H1 (cell line): ENCODE data around the gene PCCA. TPM values are rescaled to one million over a fixed set of nuclear protein-coding genes. Genes with fewer than 3 reads are reported as not detected.

Experiments
- CTCF ChIA-PET: fragments of 300-600 bp; sonication (Branson Sonifier 250); formaldehyde crosslinking; loops from one replicate; lab custom pipeline; 2021; ENCODE audit not compliant: partially characterized antibody; lab: Charles Lee
- POLR2A ChIA-PET: fragments of 300-600 bp; sonication (Branson Sonifier 250); formaldehyde crosslinking; loops from one replicate; lab custom pipeline; 2021; ENCODE audit warnings: inconsistent platforms; ENCODE audit not compliant: partially characterized antibody; lab: Charles Lee
- DNase-seq, 2 experiments: peaks; one replicate each; pipeline versions ENCODE4 v3.0.0 to v3.0.0-alpha.2; 2010 to 2022; ENCODE audit warnings: low spot score in 2 of 2, low read depth in 1 of 2, mixed read lengths in 1 of 2
- FAIRE-seq: peaks from 2 replicates; lab custom pipeline; 2011; peaks lifted over from hg19 to GRCh38; lab: Jason Lieb, UNC
- H2AFZ ChIP-seq: 2 replicates; pipeline ENCODE4 v1.8.1; 2012; ENCODE audit warnings: low read length, inconsistent platforms
- H2AK5ac ChIP-seq: 2 replicates; pipeline ENCODE4 v1.6.1; 2013; ENCODE audit warnings: low read depth, low read length
- H2BK120ac ChIP-seq: replicated peaks from 2 replicates; pipeline ENCODE3; 2013; ENCODE audit warnings: low read depth, low read length, inconsistent platforms
- H2BK12ac ChIP-seq: 2 replicates; pipeline ENCODE4 v1.6.1; 2013; ENCODE audit warnings: low read depth, low read length
- H2BK15ac ChIP-seq: 2 replicates; pipeline ENCODE4 v1.6.1; 2013; ENCODE audit warnings: low read length
- H2BK20ac ChIP-seq: 2 replicates; pipeline ENCODE4 v1.6.1; 2013; ENCODE audit warnings: low read length
- H2BK5ac ChIP-seq: 2 replicates; pipeline ENCODE4 v1.6.1; 2013; ENCODE audit warnings: low read depth, low read length
- H3K14ac ChIP-seq: 2 replicates; pipeline ENCODE4 v1.6.1; 2013; ENCODE audit warnings: inconsistent platforms; ENCODE audit not compliant: insufficient read length
- H3K18ac ChIP-seq: 2 replicates; pipeline ENCODE4 v1.6.1; 2013; ENCODE audit warnings: low read length; ENCODE audit errors: extremely low read depth
- H3K23ac ChIP-seq: 2 replicates; pipeline ENCODE4 v1.6.1; 2013; ENCODE audit warnings: inconsistent platforms; ENCODE audit not compliant: insufficient read length
- H3K23me2 ChIP-seq: 2 replicates; pipeline ENCODE4 v1.6.1; 2013; ENCODE audit warnings: low read depth, low read length
- H3K27ac ChIP-seq: 2 replicates; pipeline ENCODE4 v1.6.1; 2011; ENCODE audit warnings: low read depth, low read length, inconsistent platforms
- H3K27me3 ChIP-seq, 4 experiments: replicated peaks in 1 of 4; 1 replicate in 1 of 4; 2 replicates in 3 of 4; pipeline versions ENCODE4 v1.6.1 to v1.8.1; 2011 to 2013; ENCODE audit warnings: low read length in 3 of 4, mild to moderate bottlenecking in 3 of 4, inconsistent platforms in 2 of 4, mixed read lengths in 2 of 4, moderate library complexity in 1 of 4; ENCODE audit not compliant: control insufficient read depth in 3 of 4, insufficient read depth in 3 of 4; ENCODE audit errors: extremely low read depth in 1 of 4
- H3K36me3 ChIP-seq, 4 experiments: 2 replicates each; pipeline versions ENCODE4 v1.6.1 to v1.8.1; 2011 to 2013; ENCODE audit warnings: mild to moderate bottlenecking in 4 of 4, low read length in 3 of 4, moderate library complexity in 2 of 4, control low read depth in 1 of 4, inconsistent platforms in 1 of 4; ENCODE audit not compliant: insufficient read depth in 4 of 4, control insufficient read depth in 2 of 4
- H3K4ac ChIP-seq: replicated peaks from 2 replicates; pipeline ENCODE3; 2013; ENCODE audit warnings: low read length, low read depth, mixed read lengths, inconsistent platforms; ENCODE audit not compliant: insufficient read length
- H3K4me1 ChIP-seq, 4 experiments: replicated peaks in 1 of 4; 1 replicate in 1 of 4; 2 replicates in 3 of 4; pipeline versions ENCODE4 v1.6.1 to v1.8.1; 2011 to 2013; ENCODE audit warnings: low read length in 3 of 4, inconsistent platforms in 2 of 4, mixed read lengths in 1 of 4; ENCODE audit not compliant: insufficient read depth in 4 of 4, control insufficient read depth in 3 of 4
- H3K4me2 ChIP-seq, 2 experiments: 2 replicates each; pipeline versions ENCODE4 v1.6.1 to v1.8.1; 2011 to 2013; ENCODE audit warnings: low read depth in 2 of 2, low read length in 2 of 2, control low read depth in 1 of 2, inconsistent platforms in 1 of 2, mild to moderate bottlenecking in 1 of 2; ENCODE audit not compliant: insufficient read depth in 1 of 2
- H3K4me3 ChIP-seq, 4 experiments: fragments of 200-600, 300-600 bp in 1 of 4; sonication (generic), shearing (Covaris generic), sonication (Bioruptor Twin) in 1 of 4; 2 replicates each; pipeline versions ENCODE4 v1.5.1 to v1.8.1; 2011 to 2016; ENCODE audit warnings: low read length in 4 of 4, low read depth in 3 of 4, control low read depth in 2 of 4, inconsistent platforms in 2 of 4, mild to moderate bottlenecking in 2 of 4, mixed read lengths in 1 of 4, moderate library complexity in 1 of 4; ENCODE audit not compliant: insufficient read depth in 2 of 4; ENCODE audit errors: extremely low read depth in 1 of 4
- H3K56ac ChIP-seq: replicated peaks from 2 replicates; pipeline ENCODE3; 2013; ENCODE audit warnings: low read depth, mild to moderate bottlenecking, mixed read lengths, low read length, inconsistent platforms; ENCODE audit not compliant: insufficient read length
- H3K79me1 ChIP-seq: 2 replicates; pipeline ENCODE4 v1.6.1; 2013; ENCODE audit warnings: low read depth, low read length, control low read depth
- H3K79me2 ChIP-seq, 2 experiments: 2 replicates each; pipeline versions ENCODE4 v1.6.1 to v1.8.1; 2012 to 2013; ENCODE audit warnings: low read length in 2 of 2, mild to moderate bottlenecking in 2 of 2, inconsistent platforms in 1 of 2; ENCODE audit not compliant: insufficient read depth in 2 of 2, control insufficient read depth in 1 of 2
- H3K9ac ChIP-seq, 4 experiments: replicated peaks in 1 of 4; 1 replicate in 1 of 4; 2 replicates in 3 of 4; pipeline versions ENCODE4 v1.6.1 to v1.8.1; 2011 to 2013; ENCODE audit warnings: low read depth in 3 of 4, low read length in 3 of 4, control low read depth in 2 of 4, mild to moderate bottlenecking in 2 of 4, moderate library complexity in 2 of 4, inconsistent platforms in 1 of 4; ENCODE audit errors: extremely low read depth in 1 of 4
- H3K9me3 ChIP-seq, 2 experiments: 2 replicates each; pipeline versions ENCODE4 v1.6.1 to v1.8.1; 2012 to 2013; ENCODE audit warnings: mild to moderate bottlenecking in 2 of 2, moderate library complexity in 2 of 2, control low read depth in 1 of 2, inconsistent platforms in 1 of 2, low read depth in 1 of 2, low read length in 1 of 2, mixed read lengths in 1 of 2; ENCODE audit not compliant: insufficient read depth in 2 of 2
- H4K20me1 ChIP-seq, 2 experiments: replicated peaks in 1 of 2; 2 replicates each; pipeline versions ENCODE3 to v1.8.1; 2011 to 2013; ENCODE audit warnings: inconsistent platforms in 2 of 2, low read length in 2 of 2, mild to moderate bottlenecking in 1 of 2; ENCODE audit not compliant: insufficient read depth in 2 of 2, control insufficient read depth in 1 of 2
- H4K5ac ChIP-seq: 2 replicates; pipeline ENCODE4 v1.6.1; 2013; ENCODE audit warnings: low read length, low read depth, mixed read lengths, inconsistent platforms; ENCODE audit not compliant: insufficient read length
- H4K8ac ChIP-seq: 2 replicates; pipeline ENCODE4 v1.8.0; 2013; ENCODE audit warnings: mild to moderate bottlenecking, moderate library complexity, low read length, inconsistent platforms; ENCODE audit not compliant: insufficient read depth; ENCODE audit errors: extremely low read depth
- H4K91ac ChIP-seq: replicated peaks from 2 replicates; pipeline ENCODE3; 2013; ENCODE audit warnings: low read length, mixed read lengths, inconsistent platforms; ENCODE audit not compliant: insufficient read length
- CBX5 ChIP-seq: fragments of 300-800, 300-1000 bp; sonication (generic); IDR thresholded peaks from 2 replicates; pipeline ENCODE4 v1.7.1; 2016; ENCODE audit warnings: antibody characterized with exemption, low read length, low read depth
- CTCF ChIP-seq, 3 experiments: IDR thresholded peaks; 1 replicate in 2 of 3; 2 replicates in 1 of 3; pipeline versions ENCODE4 v1.5.1 to v1.6.1; 2011; ENCODE audit warnings: low read length in 3 of 3, mild to moderate bottlenecking in 3 of 3, inconsistent platforms in 2 of 3, low read depth in 1 of 3, moderate library complexity in 1 of 3; ENCODE audit not compliant: insufficient read depth in 1 of 3; ENCODE audit errors: control extremely low read depth in 1 of 3
- RXRA ChIP-seq: IDR thresholded peaks from 2 replicates; pipeline ENCODE4 v1.6.1; 2011; ENCODE audit warnings: low read depth, mild to moderate bottlenecking, low read length, moderate library complexity; ENCODE audit not compliant: insufficient read depth
- SIRT6 ChIP-seq: IDR thresholded peaks from one replicate; pipeline ENCODE4 v1.7.1; 2012; ENCODE audit warnings: low read length, inconsistent platforms
- TBP ChIP-seq: IDR thresholded peaks from 2 replicates; pipeline ENCODE4 v1.6.1; 2011; ENCODE audit warnings: low read depth, low read length, improper control_type of control experiment
- ZNF274 ChIP-seq: IDR thresholded peaks from 2 replicates; pipeline ENCODE4 v1.7.0; 2012; ENCODE audit warnings: low read length, borderline replicate concordance; ENCODE audit errors: extremely low read depth
- WGBS, 2 experiments: shearing (Covaris generic) in 1 of 2; methylation state at CpG; one replicate each; pipeline versions ENCODE4 v1.1.6 to v1.1.7; 2013 to 2015; ENCODE audit warnings: low lambda C conversion rate in 2 of 2, mixed read lengths in 2 of 2, inconsistent platforms in 1 of 2, low coverage in 1 of 2, missing lambda C conversion rate in 1 of 2; ENCODE audit not compliant: insufficient replicate concordance in 2 of 2, insufficient coverage in 1 of 2, insufficient read length in 1 of 2; ENCODE audit errors: extremely low coverage in 1 of 2, missing lambda C conversion rate in 1 of 2; 5-methylcytosine and 5-hydroxymethylcytosine counted together
- polyA plus RNA-seq, 7 experiments: library from polyadenylated mRNA; depleted of rRNA in 3 of 7; stranded (reverse) in 5 of 7; unstranded in 2 of 7; fragments of >200 nt in 5 of 7; fragments of 200-250 nt in 2 of 7; gene quantifications; 1 replicate in 5 of 7; 2 replicates in 1 of 7; 4 replicates in 1 of 7; pipeline versions ENCODE4 v1.2.1 to v1.2.3, GENCODE V29; 2011 to 2013; ENCODE audit warnings: missing spikeins in 2 of 7, mixed read lengths in 2 of 7
- total RNA-seq: library from RNA; stranded (reverse); fragmentation: NEBNext Ultra II Directional; extraction: Animal tissue kit (Norgen Biotek cat#: 25700); gene quantifications from 2 replicates; pipeline ENCODE4 v1.2.1, GENCODE V29; 2021

Gene PCCA
- total and polyA plus RNA-seq, 2 of the 8 experiments (the other 6 are each of a cell fraction or from before 2014, with no cell fraction given), result 18.4 to 49.8 TPM

GRCh38 chr13:100130930-100131511 lies 42.1 kb downstream of the PCCA start:
- Histone ChIP-seq H3K79me2 (peaks cover 0 to 29% of the 10 kb centered on the region in 2 experiments; a peak in 3 of 4 replicates), H3K36me3 (no peaks in the 10 kb centered on the region), H3K23me2 (no peaks in the 10 kb centered on the region), H3K9ac (no peak overlapping the region), H3K14ac (no peak overlapping the region), H2BK15ac (no peak overlapping the region), H3K4me2 (no peak overlapping the region), H3K4me3 (no peak overlapping the region), H2AK5ac (no peak overlapping the region), H3K27me3 (no peaks in the 10 kb centered on the region), H3K23ac (no peak overlapping the region), H2BK120ac (no peak overlapping the region), H4K20me1 (peaks cover 0 to 2% of the 10 kb centered on the region in 2 experiments), H2BK5ac (no peak overlapping the region), H4K5ac (no peak overlapping the region), H3K27ac (no peak overlapping the region), H3K4ac (no peak overlapping the region), H4K91ac (no peak overlapping the region), H3K9me3 (no peaks in the 10 kb centered on the region), H4K8ac (no peak overlapping the region), H3K79me1 (no peaks in the 10 kb centered on the region; the same call in 1 of the 2 replicates), H3K4me1 (peaks cover 2 to 5% (median 3%) of the 10 kb centered on the region in 4 experiments; a peak in 2 of 7 replicates), H2AFZ (no peak overlapping the region), H3K56ac (no peak overlapping the region), H2BK20ac (no peak overlapping the region), H3K18ac (no peak overlapping the region), H2BK12ac (no peak overlapping the region)
- TF ChIP-seq CBX5 (no peak), CTCF (IDR thresholded peaks at IDR 0.05; ENCODE audit: control extremely low read depth in 1 of 3, insufficient read depth in 1 of 3, low read depth in 1 of 3, low read length in 3 of 3) (no peak), RXRA (no peak), SIRT6 (no peak), TBP (no peak), ZNF274 (no peak)
- no peak for DNase-seq
- FAIRE-seq, result no peak
- ChIA-PET POLR2A (interaction anchor here (0.6 to 1.2 kb wide), 2 partner anchors 150 to 257 kb away, joined by 3 to 4 read pairs; partner anchors contain the start of gene ZIC2), CTCF (interaction anchor here (0.6 to 1.2 kb wide), 5 partner anchors 11 to 140 kb away, joined by 3 to 4 read pairs (median 3); no protein-coding TSS in a partner anchor)
- WGBS, 2 experiments, result 94% methylated on average over 6 of the region's 6 CpGs; no CpG with 5 or more reads in 1 of the 2 experiments
